H1 (cell line): ENCODE measurements around the gene RARA. TPM values are rescaled to one million over a fixed set of nuclear protein-coding genes. Genes with fewer than 3 reads are reported as not detected.

Experiments used
- CTCF ChIA-PET: fragments of 300-600 bp; sonication (Branson Sonifier 250); formaldehyde crosslinking; loops from one replicate; lab custom pipeline; 2021; ENCODE audit not compliant: partially characterized antibody; lab: Charles Lee
- POLR2A ChIA-PET: fragments of 300-600 bp; sonication (Branson Sonifier 250); formaldehyde crosslinking; loops from one replicate; lab custom pipeline; 2021; ENCODE audit warnings: inconsistent platforms; ENCODE audit not compliant: partially characterized antibody; lab: Charles Lee
- DNase-seq, 2 experiments: peaks; one replicate each; pipeline versions ENCODE4 v3.0.0 to v3.0.0-alpha.2; 2010 to 2022; ENCODE audit warnings: low spot score in 2 of 2, low read depth in 1 of 2, mixed read lengths in 1 of 2
- FAIRE-seq: peaks from 2 replicates; lab custom pipeline; 2011; peaks lifted over from hg19 to GRCh38; lab: Jason Lieb, UNC
- H2AFZ ChIP-seq: 2 replicates; pipeline ENCODE4 v1.8.1; 2012; ENCODE audit warnings: low read length, inconsistent platforms
- H2AK5ac ChIP-seq: 2 replicates; pipeline ENCODE4 v1.6.1; 2013; ENCODE audit warnings: low read depth, low read length
- H2BK120ac ChIP-seq: replicated peaks from 2 replicates; pipeline ENCODE3; 2013; ENCODE audit warnings: low read depth, low read length, inconsistent platforms
- H2BK12ac ChIP-seq: 2 replicates; pipeline ENCODE4 v1.6.1; 2013; ENCODE audit warnings: low read depth, low read length
- H2BK15ac ChIP-seq: 2 replicates; pipeline ENCODE4 v1.6.1; 2013; ENCODE audit warnings: low read length
- H2BK20ac ChIP-seq: 2 replicates; pipeline ENCODE4 v1.6.1; 2013; ENCODE audit warnings: low read length
- H2BK5ac ChIP-seq: 2 replicates; pipeline ENCODE4 v1.6.1; 2013; ENCODE audit warnings: low read depth, low read length
- H3K14ac ChIP-seq: 2 replicates; pipeline ENCODE4 v1.6.1; 2013; ENCODE audit warnings: inconsistent platforms; ENCODE audit not compliant: insufficient read length
- H3K18ac ChIP-seq: 2 replicates; pipeline ENCODE4 v1.6.1; 2013; ENCODE audit warnings: low read length; ENCODE audit errors: extremely low read depth
- H3K23ac ChIP-seq: 2 replicates; pipeline ENCODE4 v1.6.1; 2013; ENCODE audit warnings: inconsistent platforms; ENCODE audit not compliant: insufficient read length
- H3K23me2 ChIP-seq: 2 replicates; pipeline ENCODE4 v1.6.1; 2013; ENCODE audit warnings: low read depth, low read length
- H3K27ac ChIP-seq: 2 replicates; pipeline ENCODE4 v1.6.1; 2011; ENCODE audit warnings: low read depth, low read length, inconsistent platforms
- H3K27me3 ChIP-seq, 4 experiments: replicated peaks in 1 of 4; 1 replicate in 1 of 4; 2 replicates in 3 of 4; pipeline versions ENCODE4 v1.6.1 to v1.8.1; 2011 to 2013; ENCODE audit warnings: low read length in 3 of 4, mild to moderate bottlenecking in 3 of 4, inconsistent platforms in 2 of 4, mixed read lengths in 2 of 4, moderate library complexity in 1 of 4; ENCODE audit not compliant: control insufficient read depth in 3 of 4, insufficient read depth in 3 of 4; ENCODE audit errors: extremely low read depth in 1 of 4
- H3K36me3 ChIP-seq, 4 experiments: 2 replicates each; pipeline versions ENCODE4 v1.6.1 to v1.8.1; 2011 to 2013; ENCODE audit warnings: mild to moderate bottlenecking in 4 of 4, low read length in 3 of 4, moderate library complexity in 2 of 4, control low read depth in 1 of 4, inconsistent platforms in 1 of 4; ENCODE audit not compliant: insufficient read depth in 4 of 4, control insufficient read depth in 2 of 4
- H3K4ac ChIP-seq: replicated peaks from 2 replicates; pipeline ENCODE3; 2013; ENCODE audit warnings: low read length, low read depth, mixed read lengths, inconsistent platforms; ENCODE audit not compliant: insufficient read length
- H3K4me1 ChIP-seq, 4 experiments: replicated peaks in 1 of 4; 1 replicate in 1 of 4; 2 replicates in 3 of 4; pipeline versions ENCODE4 v1.6.1 to v1.8.1; 2011 to 2013; ENCODE audit warnings: low read length in 3 of 4, inconsistent platforms in 2 of 4, mixed read lengths in 1 of 4; ENCODE audit not compliant: insufficient read depth in 4 of 4, control insufficient read depth in 3 of 4
- H3K4me2 ChIP-seq, 2 experiments: 2 replicates each; pipeline versions ENCODE4 v1.6.1 to v1.8.1; 2011 to 2013; ENCODE audit warnings: low read depth in 2 of 2, low read length in 2 of 2, control low read depth in 1 of 2, inconsistent platforms in 1 of 2, mild to moderate bottlenecking in 1 of 2; ENCODE audit not compliant: insufficient read depth in 1 of 2
- H3K4me3 ChIP-seq, 4 experiments: fragments of 200-600, 300-600 bp in 1 of 4; sonication (generic), shearing (Covaris generic), sonication (Bioruptor Twin) in 1 of 4; 2 replicates each; pipeline versions ENCODE4 v1.5.1 to v1.8.1; 2011 to 2016; ENCODE audit warnings: low read length in 4 of 4, low read depth in 3 of 4, control low read depth in 2 of 4, inconsistent platforms in 2 of 4, mild to moderate bottlenecking in 2 of 4, mixed read lengths in 1 of 4, moderate library complexity in 1 of 4; ENCODE audit not compliant: insufficient read depth in 2 of 4; ENCODE audit errors: extremely low read depth in 1 of 4
- H3K56ac ChIP-seq: replicated peaks from 2 replicates; pipeline ENCODE3; 2013; ENCODE audit warnings: low read depth, mild to moderate bottlenecking, mixed read lengths, low read length, inconsistent platforms; ENCODE audit not compliant: insufficient read length
- H3K79me1 ChIP-seq: 2 replicates; pipeline ENCODE4 v1.6.1; 2013; ENCODE audit warnings: low read depth, low read length, control low read depth
- H3K79me2 ChIP-seq, 2 experiments: 2 replicates each; pipeline versions ENCODE4 v1.6.1 to v1.8.1; 2012 to 2013; ENCODE audit warnings: low read length in 2 of 2, mild to moderate bottlenecking in 2 of 2, inconsistent platforms in 1 of 2; ENCODE audit not compliant: insufficient read depth in 2 of 2, control insufficient read depth in 1 of 2
- H3K9ac ChIP-seq, 4 experiments: replicated peaks in 1 of 4; 1 replicate in 1 of 4; 2 replicates in 3 of 4; pipeline versions ENCODE4 v1.6.1 to v1.8.1; 2011 to 2013; ENCODE audit warnings: low read depth in 3 of 4, low read length in 3 of 4, control low read depth in 2 of 4, mild to moderate bottlenecking in 2 of 4, moderate library complexity in 2 of 4, inconsistent platforms in 1 of 4; ENCODE audit errors: extremely low read depth in 1 of 4
- H3K9me3 ChIP-seq, 2 experiments: 2 replicates each; pipeline versions ENCODE4 v1.6.1 to v1.8.1; 2012 to 2013; ENCODE audit warnings: mild to moderate bottlenecking in 2 of 2, moderate library complexity in 2 of 2, control low read depth in 1 of 2, inconsistent platforms in 1 of 2, low read depth in 1 of 2, low read length in 1 of 2, mixed read lengths in 1 of 2; ENCODE audit not compliant: insufficient read depth in 2 of 2
- H4K20me1 ChIP-seq, 2 experiments: replicated peaks in 1 of 2; 2 replicates each; pipeline versions ENCODE3 to v1.8.1; 2011 to 2013; ENCODE audit warnings: inconsistent platforms in 2 of 2, low read length in 2 of 2, mild to moderate bottlenecking in 1 of 2; ENCODE audit not compliant: insufficient read depth in 2 of 2, control insufficient read depth in 1 of 2
- H4K5ac ChIP-seq: 2 replicates; pipeline ENCODE4 v1.6.1; 2013; ENCODE audit warnings: low read length, low read depth, mixed read lengths, inconsistent platforms; ENCODE audit not compliant: insufficient read length
- H4K8ac ChIP-seq: 2 replicates; pipeline ENCODE4 v1.8.0; 2013; ENCODE audit warnings: mild to moderate bottlenecking, moderate library complexity, low read length, inconsistent platforms; ENCODE audit not compliant: insufficient read depth; ENCODE audit errors: extremely low read depth
- H4K91ac ChIP-seq: replicated peaks from 2 replicates; pipeline ENCODE3; 2013; ENCODE audit warnings: low read length, mixed read lengths, inconsistent platforms; ENCODE audit not compliant: insufficient read length
- KDM1A ChIP-seq: fragments of 200-600, 300-600 bp; sonication (generic); IDR thresholded peaks from 2 replicates; pipeline ENCODE4 v1.7.1; 2016; ENCODE audit warnings: mild to moderate bottlenecking, low read length, borderline replicate concordance
- WGBS, 2 experiments: shearing (Covaris generic) in 1 of 2; methylation state at CpG; one replicate each; pipeline versions ENCODE4 v1.1.6 to v1.1.7; 2013 to 2015; ENCODE audit warnings: low lambda C conversion rate in 2 of 2, mixed read lengths in 2 of 2, inconsistent platforms in 1 of 2, low coverage in 1 of 2, missing lambda C conversion rate in 1 of 2; ENCODE audit not compliant: insufficient replicate concordance in 2 of 2, insufficient coverage in 1 of 2, insufficient read length in 1 of 2; ENCODE audit errors: extremely low coverage in 1 of 2, missing lambda C conversion rate in 1 of 2; 5-methylcytosine and 5-hydroxymethylcytosine counted together
- polyA plus RNA-seq, 7 experiments: library from polyadenylated mRNA; depleted of rRNA in 3 of 7; stranded (reverse) in 5 of 7; unstranded in 2 of 7; fragments of >200 nt in 5 of 7; fragments of 200-250 nt in 2 of 7; gene quantifications; 1 replicate in 5 of 7; 2 replicates in 1 of 7; 4 replicates in 1 of 7; pipeline versions ENCODE4 v1.2.1 to v1.2.3, GENCODE V29; 2011 to 2013; ENCODE audit warnings: missing spikeins in 2 of 7, mixed read lengths in 2 of 7
- total RNA-seq: library from RNA; stranded (reverse); fragmentation: NEBNext Ultra II Directional; extraction: Animal tissue kit (Norgen Biotek cat#: 25700); gene quantifications from 2 replicates; pipeline ENCODE4 v1.2.1, GENCODE V29; 2021

Gene RARA
- total and polyA plus RNA-seq, 2 of the 8 experiments (the other 6 are each of a cell fraction or from before 2014, with no cell fraction given), result 4.4 to 16.5 TPM

- no peak overlapping the region for H3K23ac ChIP-seq
- 70% methylated on average over 9 of the region's 9 CpGs; no CpG with 5 or more reads in 1 of the 2 experiments for WGBS, 2 experiments
- H2BK15ac ChIP-seq, result peak overlapping the region; percentile 8; the same call in 1 of the 2 replicates
- no peaks in the 10 kb centered on the region for H3K36me3 ChIP-seq
- no peak overlapping the region for H3K9ac ChIP-seq
- DNase-seq, result no peak
- no peak for FAIRE-seq
- H2AFZ ChIP-seq, result peak overlapping the region; percentile 80; the same call in 1 of the 2 replicates
- H3K79me2 ChIP-seq, result no peaks in the 10 kb centered on the region
- no peak overlapping the region for H3K4ac ChIP-seq
- H2BK12ac ChIP-seq, result 0 out of 2 replicates have a peak overlapping the region, but pooled peaks have one; percentile 18
- no peak overlapping the region for H4K91ac ChIP-seq
- no peak overlapping the region for H3K14ac ChIP-seq
- no peaks in the 10 kb centered on the region for H3K9me3 ChIP-seq
- H4K5ac ChIP-seq, result no peak overlapping the region
- CTCF ChIA-PET, result interaction anchor here (0.6 to 30.8 kb wide), 16 partner anchors 10 to 290 kb away, joined by 3 to 1198 read pairs (median 4); partner anchors contain the start of gene RARA
- H3K27ac ChIP-seq, result no peak overlapping the region
- H3K4me1 ChIP-seq, result peaks cover 6 to 34% (median 23%) of the 10 kb centered on the region in 4 experiments
- peaks cover 0 to 2% of the 10 kb centered on the region in 2 experiments for H4K20me1 ChIP-seq
- no peak overlapping the region for H3K18ac ChIP-seq
- no peak overlapping the region for H3K56ac ChIP-seq
- peak overlapping the region in 1 of 4 experiments; percentile 65; a peak in 5 of 8 replicates for H3K4me3 ChIP-seq
- peak overlapping the region; percentile 75 to 98 for H3K4me2 ChIP-seq
- POLR2A ChIA-PET, result interaction anchor here (0.8 to 27.8 kb wide), 10 partner anchors 12 to 225 kb away, joined by 3 to 570 read pairs (median 4); partner anchors contain the start of genes CASC3, CDC6 and RARA
- no peak overlapping the region; the same call in 1 of the 2 replicates for H4K8ac ChIP-seq
- 0 out of 2 replicates have a peak overlapping the region, but pooled peaks have one; percentile 48 for H2BK20ac ChIP-seq
- peaks cover 8 to 27% (median 24%) of the 10 kb centered on the region in 4 experiments for H3K27me3 ChIP-seq
- peaks cover 18% of the 10 kb centered on the region; the same call in 1 of the 2 replicates for H3K23me2 ChIP-seq
- H3K79me1 ChIP-seq, result no peaks in the 10 kb centered on the region
- peak overlapping the region; percentile 32; the same call in 1 of the 2 replicates for H2BK5ac ChIP-seq
- H2BK120ac ChIP-seq, result no peak overlapping the region
- TF ChIP-seq KDM1A, result no peak
- H2AK5ac ChIP-seq, result no peak overlapping the region
These were observed 55.9 kb downstream of the RARA start for GRCh38 chr17:40364906-40365305.
